ENCODE data around the gene F10.

Gene F10

DNA sequence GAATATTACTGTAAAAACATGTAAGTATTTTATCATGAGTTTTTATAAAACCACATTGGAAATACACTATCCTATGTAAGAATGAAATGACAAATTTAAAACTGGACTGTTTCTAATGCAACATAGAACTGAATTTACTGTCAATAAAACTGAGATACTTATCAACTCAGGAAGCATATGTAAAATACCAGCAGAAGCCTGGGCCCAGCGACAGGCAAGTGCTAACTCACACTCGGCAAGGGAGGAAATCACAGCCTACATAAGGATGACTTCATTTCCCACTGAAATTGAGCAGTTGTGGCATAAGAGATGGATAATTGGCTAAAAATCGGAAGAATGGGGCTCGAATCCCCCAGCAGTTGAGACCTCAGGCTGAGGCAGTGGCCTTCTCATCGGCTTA lies 47.9 kb downstream of the F10 start:
- Histone ChIP-seq H3K9me3 (ENCODE audit: insufficient read depth, low read length) (no peaks in the 10 kb centered on the region), H3K9me2 (replicated peaks; ENCODE audit: insufficient read depth, low read length) (no peaks in the 10 kb centered on the region), H4K20me1 (ENCODE audit: low read depth, low read length) (no peaks in the 10 kb centered on the region), H3K27ac (ENCODE audit: low read depth, low read length) (no peak overlapping the region), H2AFZ (ENCODE audit: low read depth, low read length, severe bottlenecking) (no peak overlapping the region), H3K9ac (ENCODE audit: low read length) (no peak overlapping the region), H3F3A (ENCODE audit: insufficient read depth) (no peaks in the 10 kb centered on the region; the same call in 1 of the 2 replicates), H3K79me2 (ENCODE audit: insufficient read depth, low read length) (no peaks in the 10 kb centered on the region), H3K36me3 (ENCODE audit: low read length) (no peaks in the 10 kb centered on the region), H3K27me3 (ENCODE audit: low read length) (no peaks in the 10 kb centered on the region), H3K4me2 (ENCODE audit: low read depth, low read length, poor library complexity, severe bottlenecking) (no peak overlapping the region), H3K4me3 (ENCODE audit: insufficient read depth, low read length, poor library complexity, severe bottlenecking) (no peak overlapping the region)
- TF ChIP-seq CTCF (IDR thresholded peaks at IDR 0.05; ENCODE audit: insufficient read depth, low read length, poor library complexity, severe bottlenecking) (no peak), EZH2phosphoT487 (conservative IDR thresholded peaks at IDR 0.05; ENCODE audit: low read length) (no peak)

GRCh38 chr13:113171250-113172125 lies 48.9 kb downstream of the F10 start:
- Histone ChIP-seq H3K79me2 (ENCODE audit: insufficient read depth, low read length) (no peaks in the 10 kb centered on the region), H3K27me3 (ENCODE audit: low read length) (no peaks in the 10 kb centered on the region), H4K20me1 (ENCODE audit: low read depth, low read length) (no peaks in the 10 kb centered on the region), H3K9me2 (replicated peaks; ENCODE audit: insufficient read depth, low read length) (no peaks in the 10 kb centered on the region), H3K9me3 (ENCODE audit: insufficient read depth, low read length) (no peaks in the 10 kb centered on the region), H3K36me3 (ENCODE audit: low read length) (no peaks in the 10 kb centered on the region), H2AFZ (ENCODE audit: low read depth, low read length, severe bottlenecking) (no peak overlapping the region), H3K27ac (ENCODE audit: low read depth, low read length) (no peak overlapping the region), H3K9ac (ENCODE audit: low read length) (no peak overlapping the region), H3K4me2 (ENCODE audit: low read depth, low read length, poor library complexity, severe bottlenecking) (no peak overlapping the region), H3K4me3 (ENCODE audit: insufficient read depth, low read length, poor library complexity, severe bottlenecking) (no peak overlapping the region), H3F3A (ENCODE audit: insufficient read depth) (no peaks in the 10 kb centered on the region; the same call in 1 of the 2 replicates)
- no peak for TF ChIP-seq EZH2phosphoT487 (conservative IDR thresholded peaks at IDR 0.05; ENCODE audit: low read length)
- TF ChIP-seq CTCF (IDR thresholded peaks at IDR 0.05; ENCODE audit: insufficient read depth, low read length, poor library complexity, severe bottlenecking), result no peak

- no peak overlapping the region for H3K9ac ChIP-seq (ENCODE audit: low read length)
- H3K4me2 ChIP-seq (ENCODE audit: low read depth, low read length, poor library complexity, severe bottlenecking), result no peak overlapping the region
- no peaks in the 10 kb centered on the region for H3K36me3 ChIP-seq (ENCODE audit: low read length)
- H2AFZ ChIP-seq (ENCODE audit: low read depth, low read length, severe bottlenecking), result no peak overlapping the region
- H3K27ac ChIP-seq (ENCODE audit: low read depth, low read length), result no peak overlapping the region
- H4K20me1 ChIP-seq (ENCODE audit: low read depth, low read length), result no peaks in the 10 kb centered on the region
- no peaks in the 10 kb centered on the region for H3K9me2 ChIP-seq (replicated peaks; ENCODE audit: insufficient read depth, low read length)
- no peaks in the 10 kb centered on the region for H3K9me3 ChIP-seq (ENCODE audit: insufficient read depth, low read length)
- H3K27me3 ChIP-seq (ENCODE audit: low read length), result no peaks in the 10 kb centered on the region
- H3F3A ChIP-seq (ENCODE audit: insufficient read depth), result no peaks in the 10 kb centered on the region; the same call in 1 of the 2 replicates
- TF ChIP-seq EZH2phosphoT487 (conservative IDR thresholded peaks at IDR 0.05; ENCODE audit: low read length), result no peak
- no peak for TF ChIP-seq CTCF (IDR thresholded peaks at IDR 0.05; ENCODE audit: insufficient read depth, low read length, poor library complexity, severe bottlenecking)
- no peaks in the 10 kb centered on the region for H3K79me2 ChIP-seq (ENCODE audit: insufficient read depth, low read length)
- H3K4me3 ChIP-seq (ENCODE audit: insufficient read depth, low read length, poor library complexity, severe bottlenecking), result no peak overlapping the region
Observed at GRCh38 chr13:113172419-113172926, 49.9 kb downstream of the F10 start.
